Tongue (tissue), 2 donors: ENCODE data around the gene DENND1B. TPM values are rescaled to one million over a fixed set of nuclear protein-coding genes. Genes with fewer than 3 reads are reported as not detected.
"Not testable (repeated sequence)": the region's sequence is repeated elsewhere in the genome, so short reads cannot be mapped to it uniquely, and the experiment has no call there.

Experiments used
- DNase-seq: peaks from one replicate; pipeline ENCODE4 v3.0.0-alpha.2; 2015
- total RNA-seq: library from RNA; depleted of rRNA; stranded (reverse); fragments of >200 nt; gene quantifications from one replicate; pipeline ENCODE4 v1.2.3, GENCODE V29; 2014

Gene DENND1B
- total RNA-seq, 1 donor from 2014 or later, result 26.4 TPM

- DNase-seq, result no peak
Observed at GRCh38 chr1:197743578-197743977, 31.7 kb downstream of the DENND1B start.

DNA sequence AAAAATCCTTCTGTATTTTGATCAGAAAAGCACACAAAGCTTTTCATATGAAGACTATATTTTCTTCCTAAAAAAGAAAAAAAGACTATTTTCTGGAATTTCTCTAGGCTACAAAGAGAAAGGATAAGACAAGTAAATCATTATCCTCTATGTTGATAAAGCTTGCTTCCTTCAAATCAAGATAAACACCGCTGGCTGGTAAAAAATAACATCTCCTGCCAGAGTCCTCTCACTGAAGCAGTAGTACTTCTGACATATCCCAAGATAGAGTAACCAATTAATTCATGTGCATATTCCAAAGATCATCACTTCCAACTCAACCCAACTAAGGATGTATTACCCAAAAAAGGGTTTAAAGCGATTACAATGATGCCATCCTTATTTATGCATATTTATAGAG, 34.3 kb downstream of the DENND1B start:
- no peak for DNase-seq

DNA sequence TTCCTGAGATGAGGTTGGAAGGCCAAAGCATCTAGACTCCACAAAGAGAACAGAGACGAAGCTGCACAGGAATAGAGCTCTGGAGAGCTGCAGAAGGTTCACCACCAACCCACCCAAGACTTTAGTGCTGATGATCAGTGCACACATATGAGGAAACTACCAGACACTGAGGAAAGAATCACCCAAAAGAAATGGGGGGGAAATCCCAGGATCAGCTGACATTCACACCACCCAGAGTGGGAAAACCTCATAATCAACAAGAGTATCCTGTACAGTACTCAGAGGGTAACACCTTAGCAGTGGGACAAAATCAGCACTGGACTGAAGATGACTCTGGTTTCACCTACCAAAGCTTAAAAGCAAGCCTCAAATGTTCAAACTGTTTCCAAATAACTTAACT, 36.4 kb downstream of the DENND1B start:
- no peak for DNase-seq

DNA sequence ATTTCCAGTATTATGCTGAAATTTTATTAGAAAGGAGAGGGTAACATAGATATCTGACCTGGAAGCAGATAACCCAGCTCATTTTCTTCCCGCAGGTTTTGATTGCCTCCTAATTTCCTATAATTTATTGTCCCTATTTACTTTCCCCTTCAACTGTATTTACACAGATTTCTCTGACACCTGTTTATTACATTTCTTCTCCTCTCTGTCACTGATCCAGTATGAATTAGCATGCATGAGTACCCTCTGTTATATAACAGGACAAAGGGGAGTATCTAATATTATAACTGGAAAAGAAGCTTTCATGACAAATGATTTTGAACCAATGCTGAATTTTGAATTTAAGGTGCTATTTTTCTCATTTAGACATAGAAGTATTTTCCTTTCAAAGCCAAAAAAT, 37.4 kb downstream of the DENND1B start:
- no peak for DNase-seq

- DNase-seq, result no peak
Observed at GRCh38 chr1:197736685-197737084, 38.6 kb downstream of the DENND1B start.

DNA sequence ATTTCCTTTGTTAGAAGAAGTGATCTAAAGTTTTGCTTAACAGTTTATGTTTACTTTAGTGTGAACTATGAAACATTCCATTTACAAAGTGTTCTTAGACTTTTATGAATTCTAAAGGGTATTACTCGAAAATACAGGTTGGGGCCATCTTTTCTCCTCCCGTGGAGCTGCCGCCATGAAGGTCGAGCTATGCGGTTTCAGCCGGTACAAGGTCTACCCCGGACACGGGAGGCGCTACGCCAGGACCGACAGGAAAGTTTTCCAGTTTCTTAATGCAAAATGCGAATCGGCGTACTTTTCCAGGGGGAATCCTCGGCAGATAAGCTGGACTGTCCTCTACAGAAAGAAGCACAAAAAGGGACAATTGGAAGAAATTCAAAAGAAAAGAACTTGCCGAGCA, 39.8 kb downstream of the DENND1B start:
- DNase-seq, result no peak

GRCh38 chr1:197733324-197733723, 42.0 kb downstream of the DENND1B start:
- DNase-seq, result no peak

- no peak for DNase-seq
Observed at GRCh38 chr1:197732187-197732586, 43.1 kb downstream of the DENND1B start.

DNA sequence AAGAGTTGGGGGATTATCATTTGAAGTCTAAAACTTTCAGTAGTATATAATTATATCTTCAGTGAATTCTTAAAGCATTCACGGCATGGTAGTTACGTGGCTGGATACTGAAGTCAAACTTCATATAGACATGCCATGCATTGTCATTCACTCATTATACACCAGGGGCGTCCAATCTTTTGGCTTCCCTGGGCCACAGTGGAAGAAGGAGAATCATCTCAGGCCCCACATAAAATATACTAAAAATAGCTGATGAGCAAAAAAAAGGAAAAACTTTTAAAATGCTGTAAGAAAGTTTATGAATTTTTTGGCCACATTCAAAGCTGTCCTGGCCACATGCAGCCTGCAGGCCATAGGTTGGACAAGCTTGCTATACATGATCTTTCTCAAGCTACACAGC, 43.8 kb downstream of the DENND1B start:
- DNase-seq, result no peak

- DNase-seq, result no peak
Observed at GRCh38 chr1:197725976-197726375, 49.3 kb downstream of the DENND1B start.

GRCh38 chr1:197725044-197725443, 50.2 kb downstream of the DENND1B start:
- DNase-seq, result peak; percentile 5

DNA sequence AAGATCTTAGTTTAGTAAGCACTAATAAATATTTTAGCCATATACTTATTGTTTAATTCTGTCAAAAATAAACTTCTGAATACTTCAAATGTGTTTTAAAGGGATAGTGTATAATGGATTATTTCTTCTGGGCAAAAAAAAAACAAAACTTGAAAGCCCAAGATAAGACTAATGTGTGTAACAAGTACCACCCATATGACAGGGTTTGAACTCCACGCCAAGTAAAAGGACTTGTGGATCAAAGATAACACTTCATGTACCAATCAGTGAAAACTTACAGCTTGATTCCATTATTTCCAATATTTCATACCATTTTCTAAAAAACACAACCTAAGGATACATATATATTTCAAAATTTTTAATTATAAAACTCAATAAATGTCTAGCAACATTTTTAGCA, 59.5 kb downstream of the DENND1B start:
- no peak for DNase-seq

DNA sequence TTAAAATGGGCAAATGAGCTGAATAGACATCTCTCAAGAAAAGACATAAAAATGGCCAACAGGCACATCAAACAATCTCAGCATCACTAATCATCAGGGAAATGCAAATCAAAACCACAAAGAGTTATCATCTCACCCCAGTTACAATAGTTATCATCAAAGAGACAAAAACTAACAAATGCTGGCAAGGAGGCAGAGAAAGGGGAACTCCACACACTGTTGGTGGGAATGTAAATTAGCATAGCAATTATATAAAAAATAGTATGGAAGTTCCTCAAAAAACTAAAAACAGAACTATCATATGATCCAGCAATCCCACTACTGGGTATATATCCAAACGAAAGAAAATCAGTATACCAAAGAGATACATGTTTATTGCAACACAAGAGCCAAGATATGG, 68.7 kb downstream of the DENND1B start:
- DNase-seq, result no peak

GRCh38 chr1:197705941-197706340, 69.3 kb downstream of the DENND1B start:
- DNase-seq, result no peak

DNA sequence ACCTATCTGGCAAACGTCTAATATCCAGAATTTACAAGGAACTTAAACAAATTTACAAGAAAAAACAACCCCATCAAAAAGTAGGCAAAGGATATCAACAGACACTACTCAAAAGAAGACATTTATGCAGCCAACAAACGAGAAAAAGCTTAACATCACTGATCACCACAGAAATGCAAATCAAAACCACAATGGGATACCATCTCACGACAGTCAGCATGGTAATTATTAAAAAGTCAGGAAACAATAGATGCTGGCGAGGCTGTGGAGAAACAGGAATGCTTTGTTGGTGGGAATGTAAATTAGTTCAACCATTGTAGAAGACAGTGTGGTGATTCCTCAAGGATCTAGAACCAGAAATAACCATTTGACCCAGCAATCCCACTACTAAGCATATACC, 74.6 kb downstream of the DENND1B start:
- DNase-seq, result not testable (repeated sequence)

DNA sequence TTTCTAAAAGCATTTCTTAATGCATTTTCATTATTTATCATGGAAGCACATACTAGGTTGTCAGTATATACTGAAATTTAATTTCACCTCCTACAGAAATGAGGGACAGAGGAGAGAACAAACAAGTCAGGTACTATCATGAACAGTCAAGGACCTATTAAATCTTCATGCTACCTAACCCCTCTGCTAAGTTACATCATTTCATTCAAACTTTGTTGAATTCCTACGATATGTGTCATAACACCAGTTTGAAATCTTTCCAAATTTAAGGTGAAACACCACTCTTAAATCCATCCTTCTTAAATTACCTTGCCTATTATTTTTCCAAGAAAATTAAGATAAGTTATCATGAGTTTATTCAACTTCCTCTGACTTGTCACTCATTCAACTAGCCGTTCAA, 78.9 kb downstream of the DENND1B start:
- no peak for DNase-seq

- DNase-seq, result no peak
Observed at GRCh38 chr1:197695961-197696360, 79.3 kb downstream of the DENND1B start.

GRCh38 chr1:197692965-197693364, 82.3 kb downstream of the DENND1B start:
- DNase-seq, result no peak

DNA sequence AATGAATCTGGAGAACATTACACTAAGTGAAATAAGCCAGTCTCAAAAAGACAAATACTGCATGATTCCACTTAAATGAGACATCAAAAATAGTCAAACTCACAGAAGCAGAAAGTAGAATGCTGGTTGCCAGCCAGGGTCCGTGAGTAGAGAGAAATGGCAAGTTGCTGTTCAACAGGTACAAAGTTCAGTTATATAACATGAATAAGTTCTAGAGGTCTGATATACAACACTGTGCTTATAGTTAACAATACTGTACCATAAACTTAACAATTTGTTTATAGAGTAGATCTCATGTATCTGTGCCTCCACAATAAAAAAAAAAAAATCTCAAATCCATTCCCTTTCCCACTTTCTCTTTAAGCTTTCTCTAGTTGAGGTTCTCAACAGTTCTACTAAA, 83.5 kb downstream of the DENND1B start:
- DNase-seq, result no peak

- DNase-seq, result no peak
Observed at GRCh38 chr1:197690074-197690473, 85.2 kb downstream of the DENND1B start.

GRCh38 chr1:197688233-197688632, 87.0 kb downstream of the DENND1B start:
- DNase-seq, result no peak

DNA sequence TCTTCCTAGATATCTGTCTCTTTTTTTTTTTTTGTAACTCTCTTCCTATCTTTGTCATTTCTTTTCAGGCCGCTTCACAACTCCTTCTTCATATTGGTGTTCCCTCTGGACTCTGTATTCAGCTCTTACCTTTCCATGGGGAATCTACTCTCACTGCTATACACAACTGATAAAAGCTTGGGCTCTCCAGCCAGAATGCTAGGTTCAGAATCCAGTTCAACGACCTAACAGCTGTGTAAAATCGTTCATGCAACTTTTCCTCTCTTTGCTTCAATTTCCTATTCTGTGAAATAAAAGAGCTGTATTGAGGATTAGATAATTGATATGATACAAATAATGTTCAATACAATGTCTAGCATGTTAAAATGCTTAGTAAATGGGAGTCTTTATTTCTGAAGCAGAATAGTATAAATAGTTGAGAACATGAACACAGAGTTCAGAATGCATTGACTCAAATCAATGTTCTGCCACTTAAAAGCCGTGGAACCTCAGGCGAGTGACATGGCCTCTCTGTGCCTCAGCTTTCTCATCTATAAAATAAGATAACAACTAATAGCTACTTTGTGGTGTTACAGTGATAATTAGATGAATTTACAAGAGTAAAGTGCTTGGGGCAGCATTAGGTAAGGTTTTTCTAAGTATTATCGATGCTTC, 88.5 kb downstream of the DENND1B start:
- DNase-seq, result no peak

GRCh38 chr1:197686231-197686630, 89.0 kb downstream of the DENND1B start:
- no peak for DNase-seq

DNA sequence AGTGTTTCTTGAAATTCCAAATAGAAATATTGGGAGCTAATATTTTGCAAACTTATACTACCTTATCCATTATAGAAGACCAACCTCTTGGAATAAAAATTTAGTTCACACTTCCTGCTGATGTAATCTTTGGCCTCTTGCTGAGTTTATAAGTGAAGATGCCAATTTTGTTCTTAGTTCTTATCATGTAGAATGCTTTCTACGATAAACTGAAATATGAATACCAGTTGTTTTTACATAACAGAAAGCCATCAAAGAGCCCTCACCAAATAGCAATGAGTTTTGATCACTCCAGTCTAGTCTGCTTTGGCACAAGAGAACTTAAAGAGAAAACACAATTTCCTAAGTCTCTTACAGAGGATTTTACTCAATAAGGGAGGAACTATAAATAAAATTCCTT, 89.5 kb downstream of the DENND1B start:
- DNase-seq, result no peak
